ENCODE measurements around the gene TRIM8.
"Not testable (repeated sequence)": the region's sequence is repeated elsewhere in the genome, so short reads cannot be mapped to it uniquely, and the experiment has no call there.

The TRIM8 gene

GRCh38 chr10:102678068-102678400, 33.8 kb downstream of the TRIM8 start:
- in situ Hi-C loops (cut with MboI; ENCODE audit: low pct_unique_long_range_greater_than_20kb, low sequenced_read_pairs) = no loop called here
- DNase-seq = no peak

DNA sequence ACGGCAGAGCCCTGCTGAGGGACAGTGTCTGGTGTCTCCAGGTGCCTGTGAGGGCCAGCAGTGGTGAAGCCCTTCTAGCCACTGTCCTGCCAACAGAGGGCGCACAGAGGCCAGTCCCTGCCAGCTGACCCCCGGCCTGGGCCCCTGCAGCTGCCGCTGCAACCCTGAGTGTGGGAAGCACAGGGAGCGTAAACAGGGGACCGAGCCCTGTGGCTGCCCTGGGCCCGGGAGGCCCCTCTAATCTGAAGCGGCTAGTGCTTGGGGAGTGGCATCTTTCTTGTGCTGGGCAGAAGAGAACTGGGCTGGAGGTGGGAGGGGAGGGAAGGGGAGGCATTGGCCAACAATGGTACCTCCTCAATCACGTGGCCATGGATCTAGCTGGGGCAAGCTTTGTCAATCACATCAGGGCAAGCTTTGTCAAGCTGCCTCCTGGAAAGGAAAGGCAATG, 34.6 kb downstream of the TRIM8 start:
- in situ Hi-C loops (cut with MboI; ENCODE audit: low pct_unique_long_range_greater_than_20kb, low sequenced_read_pairs) = no loop called here
- DNase-seq = peak; percentile 56

DNA sequence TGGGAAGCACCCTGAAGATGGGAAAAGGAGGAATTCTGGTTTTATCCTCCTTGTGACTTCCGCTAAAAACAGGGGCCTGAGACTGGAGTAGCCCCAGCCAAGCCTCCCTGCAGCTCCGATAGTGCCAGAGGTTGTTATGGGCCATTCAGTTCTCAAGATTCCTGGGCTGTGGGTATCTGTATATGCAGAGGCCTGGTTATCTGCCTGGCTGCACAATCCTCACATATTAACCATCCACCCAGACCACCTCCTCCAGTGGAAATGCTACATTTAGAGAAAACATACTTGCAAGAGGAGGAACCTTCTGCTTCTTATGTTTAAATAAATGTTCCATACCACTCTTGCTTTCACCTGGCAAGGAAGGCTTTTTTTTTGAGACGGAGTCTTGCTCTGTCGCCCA, 35.3 kb downstream of the TRIM8 start:
- in situ Hi-C loops (cut with MboI; ENCODE audit: low pct_unique_long_range_greater_than_20kb, low sequenced_read_pairs) = no loop called here
- DNase-seq = no peak

DNA sequence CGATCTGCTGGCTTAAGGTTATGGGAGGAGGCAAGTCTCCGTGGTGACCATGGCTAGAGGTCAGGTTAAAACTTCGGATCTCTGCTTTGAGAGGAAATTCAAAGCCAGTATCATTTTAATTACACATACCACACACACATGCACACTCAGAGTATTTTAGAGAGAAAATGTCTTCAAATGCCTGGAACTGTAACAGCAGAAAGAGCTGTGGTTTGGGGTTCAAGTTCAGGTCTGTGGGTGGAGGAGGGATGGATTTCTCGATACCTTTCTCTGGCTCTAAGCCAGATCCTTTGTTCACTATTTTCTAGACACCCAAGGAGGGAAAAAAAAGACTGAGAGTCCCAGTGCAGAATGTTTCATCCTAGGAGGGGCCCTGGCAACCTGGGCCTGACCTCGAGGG, 37.4 kb downstream of the TRIM8 start:
- in situ Hi-C loops (cut with MboI; ENCODE audit: low pct_unique_long_range_greater_than_20kb, low sequenced_read_pairs) = no loop called here
- DNase-seq = no peak

GRCh38 chr10:102682416-102682815, 38.1 kb downstream of the TRIM8 start:
- no peak for DNase-seq
- in situ Hi-C loops (cut with MboI; ENCODE audit: low pct_unique_long_range_greater_than_20kb, low sequenced_read_pairs) = no loop called here

GRCh38 chr10:102682981-102683380, 38.7 kb downstream of the TRIM8 start:
- in situ Hi-C loops (cut with MboI; ENCODE audit: low pct_unique_long_range_greater_than_20kb, low sequenced_read_pairs) = no loop called here

GRCh38 chr10:102683736-102684135, 39.5 kb downstream of the TRIM8 start:
- DNase-seq = no peak
- in situ Hi-C loops (cut with MboI; ENCODE audit: low pct_unique_long_range_greater_than_20kb, low sequenced_read_pairs) = no loop called here

More at GRCh38 chr10:102682981-102683380, 38.7 kb downstream of the TRIM8 start:
- DNase-seq = no peak

DNA sequence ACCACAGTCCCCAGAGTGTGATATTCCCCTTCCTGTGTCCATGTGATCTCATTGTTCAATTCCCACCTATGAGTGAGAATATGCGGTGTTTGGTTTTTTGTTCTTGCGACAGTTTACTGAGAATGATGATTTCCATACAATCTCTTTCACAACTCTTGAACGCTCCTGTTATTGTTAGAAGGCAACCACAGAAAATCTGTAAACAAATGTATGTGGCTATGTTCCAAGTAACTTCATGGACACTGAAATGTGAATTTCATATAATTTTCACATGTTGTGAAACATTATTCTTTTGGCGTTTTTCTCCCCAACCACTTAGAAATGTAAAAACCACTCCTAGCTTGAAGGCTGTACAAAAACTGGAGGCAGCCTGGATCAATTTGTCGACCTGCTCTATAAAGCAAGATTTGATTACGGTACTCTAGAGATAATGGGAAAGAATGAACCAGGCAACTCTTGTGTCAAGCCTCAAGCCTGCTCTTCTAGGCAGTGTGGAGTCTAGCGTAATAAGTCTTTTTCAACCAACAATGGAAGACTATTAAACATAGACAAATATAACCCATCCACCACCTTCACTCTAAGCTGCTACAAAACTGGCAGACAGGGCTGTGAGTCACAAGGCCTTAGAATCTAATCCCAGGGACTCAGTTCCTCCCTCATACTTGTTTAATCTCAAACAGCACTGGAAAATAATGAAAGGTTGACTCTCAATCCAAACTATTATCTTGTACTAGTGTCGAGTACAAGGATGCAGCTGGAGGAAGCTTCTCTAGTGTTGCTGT, 47.2 kb downstream of the TRIM8 start:
- no peak for DNase-seq
- in situ Hi-C loops (cut with MboI; ENCODE audit: low pct_unique_long_range_greater_than_20kb, low sequenced_read_pairs) = no loop called here

GRCh38 chr10:102695401-102695800, 51.1 kb downstream of the TRIM8 start:
- in situ Hi-C loops (cut with MboI; ENCODE audit: low pct_unique_long_range_greater_than_20kb, low sequenced_read_pairs); DNase-seq: not testable (repeated sequence)

DNA sequence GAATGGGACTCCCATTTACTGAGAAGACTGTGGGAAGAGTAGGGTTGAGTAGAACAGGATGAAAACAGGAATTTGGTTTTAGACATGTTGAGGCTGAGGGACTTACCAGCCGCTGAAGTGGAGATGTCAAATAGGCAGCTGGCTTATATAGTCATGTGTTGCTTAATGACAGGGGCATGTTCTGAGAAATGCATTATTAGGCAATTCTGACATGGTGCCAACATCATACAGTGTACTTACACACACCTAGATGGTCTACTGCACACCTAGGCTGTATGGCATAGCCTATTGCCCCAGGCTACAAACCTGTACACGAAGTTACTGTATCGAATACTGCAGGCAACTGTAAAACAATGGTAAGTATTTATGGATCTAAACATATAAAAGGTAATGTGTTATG, 52.5 kb downstream of the TRIM8 start:
- no peak for DNase-seq
- in situ Hi-C loops (cut with MboI; ENCODE audit: low pct_unique_long_range_greater_than_20kb, low sequenced_read_pairs) = no loop called here

DNA sequence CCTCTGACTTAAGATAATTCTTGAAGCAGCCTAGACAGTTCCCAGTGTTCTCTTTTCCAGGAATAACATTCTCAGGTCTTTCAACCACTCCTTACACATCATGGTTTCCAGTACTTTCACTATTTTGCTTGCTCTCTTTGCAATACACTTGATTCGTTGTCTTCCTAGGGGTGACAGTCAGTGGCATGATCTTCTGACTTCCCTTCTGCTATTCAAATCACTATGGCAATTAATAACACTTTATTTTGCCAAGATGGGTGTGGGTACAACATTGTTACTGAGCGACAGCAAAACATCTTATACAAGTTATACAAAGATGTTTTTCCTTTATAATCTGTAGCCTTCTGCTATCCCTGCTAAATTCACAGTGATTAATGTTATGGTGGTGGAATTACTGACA, 54.6 kb downstream of the TRIM8 start:
- in situ Hi-C loops (cut with MboI; ENCODE audit: low pct_unique_long_range_greater_than_20kb, low sequenced_read_pairs) = no loop called here
- DNase-seq = no peak

GRCh38 chr10:102701272-102701671, 57.0 kb downstream of the TRIM8 start:
- in situ Hi-C loops (cut with MboI; ENCODE audit: low pct_unique_long_range_greater_than_20kb, low sequenced_read_pairs) = no loop called here
- no peak for DNase-seq

DNA sequence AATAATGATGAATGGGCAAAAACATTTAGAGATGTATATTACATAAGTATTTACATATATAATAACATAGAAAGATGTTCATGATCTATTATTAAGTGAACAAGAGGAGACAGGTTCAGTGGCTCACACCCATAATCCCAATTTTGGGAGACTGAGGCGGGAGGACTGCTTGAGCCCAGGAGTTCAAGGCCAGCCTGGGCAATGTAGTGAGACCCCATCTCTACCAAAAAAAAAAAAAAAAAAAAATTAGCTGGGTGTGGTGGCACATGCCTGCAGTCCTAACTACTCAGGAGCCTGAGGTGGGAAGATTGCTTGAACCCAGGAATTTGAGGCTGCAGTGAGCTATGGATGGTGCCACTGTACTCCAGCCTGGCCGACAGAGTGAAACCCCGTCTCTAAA, 57.5 kb downstream of the TRIM8 start:
- in situ Hi-C loops (cut with MboI; ENCODE audit: low pct_unique_long_range_greater_than_20kb, low sequenced_read_pairs) = no loop called here
- DNase-seq = no peak

DNA sequence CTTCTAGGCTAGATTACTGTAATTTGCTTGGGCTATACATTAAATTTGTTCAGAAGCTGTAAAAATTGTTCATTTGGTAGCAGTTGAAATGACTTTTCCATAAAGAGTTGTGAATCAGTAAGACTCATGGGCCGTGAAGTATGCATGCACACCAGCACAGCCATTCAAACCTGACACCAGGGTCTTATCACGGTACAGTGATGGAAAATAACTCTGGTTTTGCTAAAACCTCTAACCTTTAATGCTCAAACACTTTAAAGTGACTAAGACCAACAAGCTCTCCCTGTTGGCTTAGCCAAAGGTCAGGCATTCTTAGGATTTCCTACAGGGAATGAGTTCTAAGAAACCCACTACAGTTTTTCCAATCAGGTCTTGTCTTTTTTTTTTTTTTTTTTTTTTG, 58.5 kb downstream of the TRIM8 start:
- DNase-seq = no peak
- in situ Hi-C loops (cut with MboI; ENCODE audit: low pct_unique_long_range_greater_than_20kb, low sequenced_read_pairs) = no loop called here

- DNase-seq = no peak
- in situ Hi-C loops (cut with MboI; ENCODE audit: low pct_unique_long_range_greater_than_20kb, low sequenced_read_pairs) = no loop called here
Measured at GRCh38 chr10:102704915-102705314, 60.6 kb downstream of the TRIM8 start.

GRCh38 chr10:102705531-102705930, 61.3 kb downstream of the TRIM8 start:
- in situ Hi-C loops (cut with MboI; ENCODE audit: low pct_unique_long_range_greater_than_20kb, low sequenced_read_pairs) = no loop called here
- no peak for DNase-seq
